Body of pancreas (tissue), 4 donors: ENCODE measurements around the gene AMBN. TPM values are rescaled to one million over a fixed set of nuclear protein-coding genes. Genes with fewer than 3 reads are reported as not detected.
A peak's percentile ranks its signal among the peaks of the same experiment; 100 is the strongest.

Experiments
- ATAC-seq: fragments of 150-250 bp; one replicate; pipeline ENCODE4 v1.9.1; 2016
- DNase-seq, 4 donors: peaks; one replicate each; pipeline ENCODE4 v3.0.0-alpha.2; 2019
- H3K27ac ChIP-seq, 4 donors: fragments of 200-600 bp; sonication (generic); 1 replicate in 3 of 4; 2 replicates in 1 of 4; pipeline versions ENCODE4 v1.5.1 to v1.6.1; 2016 to 2019; ENCODE audit warnings: mild to moderate bottlenecking in 1 of 4, mixed read lengths in 1 of 4, moderate library complexity in 1 of 4
- H3K27me3 ChIP-seq, 2 donors: fragments of 200-600 bp; sonication (generic); one replicate each; pipeline ENCODE4 v1.6.0; 2016; ENCODE audit warnings: mild to moderate bottlenecking in 1 of 2
- H3K36me3 ChIP-seq, 2 donors: fragments of 200-600 bp; sonication (generic); replicated peaks in 1 of 2; 2 replicates each; pipeline ENCODE4 v1.5.1; 2016; ENCODE audit warnings: low read depth in 2 of 2; ENCODE audit not compliant: insufficient read depth in 1 of 2
- H3K4me1 ChIP-seq: fragments of 200-600 bp; sonication (generic); one replicate; pipeline ENCODE4 v1.6.0; 2016
- H3K4me3 ChIP-seq, 2 donors: fragments of 200-600 bp; sonication (generic); 1 replicate in 1 of 2; 2 replicates in 1 of 2; pipeline ENCODE4 v1.5.1; 2016 to 2019
- H3K9me3 ChIP-seq, 3 donors: fragments of 200-600 bp; sonication (generic); 1 replicate in 2 of 3; 2 replicates in 1 of 3; pipeline ENCODE4 v1.5.1; 2016
- POLR2A ChIP-seq, 3 donors: fragments of 450-650 bp; IDR thresholded peaks; one replicate each; pipeline ENCODE4 v1.6.1; 2016; ENCODE audit warnings: antibody characterized with exemption in 3 of 3, mild to moderate bottlenecking in 2 of 3
- WGBS, 2 donors: methylation state at CpG; one replicate each; pipeline ENCODE4 v1.1.5; 2017; 5-methylcytosine and 5-hydroxymethylcytosine counted together
- intact Hi-C: fragments of 100-400 bp; cut with DNase I; formaldehyde crosslinking; loops from one replicate; pipeline ENCODE4 v1.15.1; 2023
- total RNA-seq, 2 donors: library from RNA; depleted of rRNA; stranded (reverse); fragments of >200 nt; gene quantifications; one replicate each; pipeline ENCODE4 v1.1.0, GENCODE V29; 2016
- TF ChIP-seq, protein P1 (sequence below), 7 experiments: fragments of 450-650 bp in 4 of 7; fragments of 200-600 bp in 3 of 7; sonication (generic) in 3 of 7; IDR thresholded peaks; one replicate each; pipeline ENCODE4 v1.5.1; 2016 to 2019; ENCODE audit warnings: antibody characterized with exemption in 7 of 7

AMBN gene
- not detected for total RNA-seq

- DNase-seq (no peak), ATAC-seq (no peak)
- H3K27me3 ChIP-seq = no peaks in the 10 kb centered on the region
- intact Hi-C loops = no loop called here
- H3K9me3 ChIP-seq = no peaks in the 10 kb centered on the region
- no peak for TF ChIP-seq POLR2A (IDR thresholded peaks at IDR 0.05)
- TF ChIP-seq, protein P1, sequence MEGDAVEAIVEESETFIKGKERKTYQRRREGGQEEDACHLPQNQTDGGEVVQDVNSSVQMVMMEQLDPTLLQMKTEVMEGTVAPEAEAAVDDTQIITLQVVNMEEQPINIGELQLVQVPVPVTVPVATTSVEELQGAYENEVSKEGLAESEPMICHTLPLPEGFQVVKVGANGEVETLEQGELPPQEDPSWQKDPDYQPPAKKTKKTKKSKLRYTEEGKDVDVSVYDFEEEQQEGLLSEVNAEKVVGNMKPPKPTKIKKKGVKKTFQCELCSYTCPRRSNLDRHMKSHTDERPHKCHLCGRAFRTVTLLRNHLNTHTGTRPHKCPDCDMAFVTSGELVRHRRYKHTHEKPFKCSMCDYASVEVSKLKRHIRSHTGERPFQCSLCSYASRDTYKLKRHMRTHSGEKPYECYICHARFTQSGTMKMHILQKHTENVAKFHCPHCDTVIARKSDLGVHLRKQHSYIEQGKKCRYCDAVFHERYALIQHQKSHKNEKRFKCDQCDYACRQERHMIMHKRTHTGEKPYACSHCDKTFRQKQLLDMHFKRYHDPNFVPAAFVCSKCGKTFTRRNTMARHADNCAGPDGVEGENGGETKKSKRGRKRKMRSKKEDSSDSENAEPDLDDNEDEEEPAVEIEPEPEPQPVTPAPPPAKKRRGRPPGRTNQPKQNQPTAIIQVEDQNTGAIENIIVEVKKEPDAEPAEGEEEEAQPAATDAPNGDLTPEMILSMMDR (IDR thresholded peaks at IDR 0.05) = no peak
- no peaks in the 10 kb centered on the region for H3K36me3 ChIP-seq
- H3K4me1 ChIP-seq = no peaks in the 10 kb centered on the region
- WGBS, 2 donors = 75 to 78% methylated on average over 5 of the region's 5 CpGs
- H3K27ac ChIP-seq = no peak within 1 kb of the TSS
- no peak within 1 kb of the TSS for H3K4me3 ChIP-seq
Observed at GRCh38 chr4:70591955-70592582, at the start of gene AMBN. TSS of gene AMBN (plus strand) at chr4:70592256. CDS start at chr4:70592359, 103 bp downstream.

DNA sequence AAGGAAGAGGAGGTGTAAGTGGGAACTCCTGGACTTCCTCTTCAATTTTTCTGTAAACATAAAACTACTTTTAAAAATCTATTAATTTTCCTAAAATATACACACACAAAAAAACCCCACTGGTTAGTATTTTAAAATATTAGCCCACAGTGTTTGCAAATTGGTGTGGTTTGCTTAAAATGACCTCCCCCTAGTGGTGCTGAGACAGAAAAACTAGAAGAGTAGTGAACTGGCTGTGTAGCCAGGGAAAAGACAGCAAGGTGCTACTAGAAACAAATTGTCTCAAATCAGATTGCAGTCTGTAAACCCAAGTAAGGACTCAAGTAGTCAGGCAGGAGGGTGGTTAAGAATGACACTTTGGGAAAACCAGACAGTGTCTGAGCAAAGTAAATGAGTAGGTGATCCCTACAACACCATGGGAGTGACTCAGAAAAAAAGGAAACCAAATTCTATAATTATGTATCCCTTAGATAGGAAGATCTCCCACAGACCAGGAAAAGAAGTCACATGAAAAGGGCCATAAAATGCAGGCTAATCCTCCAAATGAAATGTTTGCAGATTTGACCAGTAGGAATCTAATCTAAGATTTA is 47.7 kb upstream of the AMBN start:
- no peak for DNase-seq

GRCh38 chr4:70556856-70557255 is 35.2 kb upstream of the AMBN start:
- WGBS, 2 donors = 0 to 68% methylated on average over 1 of the region's 1 CpG
- intact Hi-C loops = no loop called here
- DNase-seq (no peak), ATAC-seq (no peak)
- no peak for TF ChIP-seq POLR2A (IDR thresholded peaks at IDR 0.05)
- TF ChIP-seq, protein P1 (IDR thresholded peaks at IDR 0.05) = no peak
- no peaks in the 10 kb centered on the region for H3K9me3 ChIP-seq
- no peaks in the 10 kb centered on the region for H3K27me3 ChIP-seq
- H3K4me3 ChIP-seq = no peak overlapping the region
- H3K27ac ChIP-seq = no peak overlapping the region
- H3K4me1 ChIP-seq = no peaks in the 10 kb centered on the region
- H3K36me3 ChIP-seq = no peaks in the 10 kb centered on the region

More for the DNA sequence above, 47.7 kb upstream of the AMBN start:
- intact Hi-C loops = no loop called here
- H3K9me3 ChIP-seq = no peaks in the 10 kb centered on the region
- ATAC-seq = no peak
- H3K27me3 ChIP-seq = no peaks in the 10 kb centered on the region
- no peak overlapping the region for H3K4me3 ChIP-seq
- TF ChIP-seq, protein P1 (IDR thresholded peaks at IDR 0.05) = peak in 6 of 7 experiments; percentile 26 to 40 (median 28)
- TF ChIP-seq POLR2A (IDR thresholded peaks at IDR 0.05) = no peak
- no peaks in the 10 kb centered on the region for H3K36me3 ChIP-seq
- H3K27ac ChIP-seq = no peak overlapping the region
- H3K4me1 ChIP-seq = no peaks in the 10 kb centered on the region

DNA sequence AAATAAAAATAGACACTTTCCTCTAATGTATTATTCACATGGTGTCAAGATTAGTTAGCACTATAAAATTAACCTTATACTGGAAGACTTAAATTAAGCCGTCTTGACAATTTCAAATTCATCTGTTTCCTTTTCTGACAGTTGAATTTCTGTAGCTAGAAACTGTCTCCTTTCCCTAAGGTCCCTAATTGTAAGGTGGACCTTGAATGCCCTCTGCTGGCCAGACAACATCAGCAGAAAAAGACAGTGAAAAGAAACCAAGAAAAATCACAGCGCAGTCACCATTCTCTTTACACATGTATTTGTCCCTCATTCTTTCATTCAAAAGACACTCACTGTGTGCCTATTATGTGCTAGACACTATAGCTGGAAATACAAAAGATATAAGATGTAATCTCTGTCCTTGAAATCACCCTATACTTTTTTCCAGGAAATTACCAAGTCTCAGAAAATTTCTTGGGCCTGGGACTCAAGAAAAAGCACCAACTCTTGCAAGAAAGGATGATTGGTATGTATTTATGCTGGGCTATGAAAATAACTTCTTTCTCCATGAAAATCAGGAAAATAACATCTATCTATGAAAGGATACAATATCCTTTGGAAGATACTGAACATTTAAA is 32.7 kb upstream of the AMBN start:
- H3K27me3 ChIP-seq = no peaks in the 10 kb centered on the region
- H3K36me3 ChIP-seq = no peaks in the 10 kb centered on the region
- H3K4me3 ChIP-seq = no peak overlapping the region
- no peaks in the 10 kb centered on the region for H3K4me1 ChIP-seq
- no peak overlapping the region for H3K27ac ChIP-seq
- no peak for TF ChIP-seq POLR2A (IDR thresholded peaks at IDR 0.05)
- TF ChIP-seq, protein P1 (IDR thresholded peaks at IDR 0.05) = peak; percentile 20 to 73 (median 60)
- intact Hi-C loops = no loop called here
- no peaks in the 10 kb centered on the region for H3K9me3 ChIP-seq
- peak; percentile 34 to 66 (median 46) for DNase-seq
- 26 to 31% methylated on average over 2 of the region's 2 CpGs for WGBS, 2 donors
- peak; percentile 42 for ATAC-seq
